ENCODE results near the gene TBX6.
"Not testable (repeated sequence)": the region's sequence is repeated elsewhere in the genome, so short reads cannot be mapped to it uniquely, and the experiment has no call there.

The TBX6 gene, protein sequence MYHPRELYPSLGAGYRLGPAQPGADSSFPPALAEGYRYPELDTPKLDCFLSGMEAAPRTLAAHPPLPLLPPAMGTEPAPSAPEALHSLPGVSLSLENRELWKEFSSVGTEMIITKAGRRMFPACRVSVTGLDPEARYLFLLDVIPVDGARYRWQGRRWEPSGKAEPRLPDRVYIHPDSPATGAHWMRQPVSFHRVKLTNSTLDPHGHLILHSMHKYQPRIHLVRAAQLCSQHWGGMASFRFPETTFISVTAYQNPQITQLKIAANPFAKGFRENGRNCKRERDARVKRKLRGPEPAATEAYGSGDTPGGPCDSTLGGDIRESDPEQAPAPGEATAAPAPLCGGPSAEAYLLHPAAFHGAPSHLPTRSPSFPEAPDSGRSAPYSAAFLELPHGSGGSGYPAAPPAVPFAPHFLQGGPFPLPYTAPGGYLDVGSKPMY

GRCh38 chr16:30091474-30092372, at the start of gene TBX6:
TSS of gene TBX6 (minus strand) at chr16:30091924. CDS start at chr16:30091193, 731 bp downstream.
- peak in 1 of 2 experiments; percentile 51 for DNase-seq

DNA sequence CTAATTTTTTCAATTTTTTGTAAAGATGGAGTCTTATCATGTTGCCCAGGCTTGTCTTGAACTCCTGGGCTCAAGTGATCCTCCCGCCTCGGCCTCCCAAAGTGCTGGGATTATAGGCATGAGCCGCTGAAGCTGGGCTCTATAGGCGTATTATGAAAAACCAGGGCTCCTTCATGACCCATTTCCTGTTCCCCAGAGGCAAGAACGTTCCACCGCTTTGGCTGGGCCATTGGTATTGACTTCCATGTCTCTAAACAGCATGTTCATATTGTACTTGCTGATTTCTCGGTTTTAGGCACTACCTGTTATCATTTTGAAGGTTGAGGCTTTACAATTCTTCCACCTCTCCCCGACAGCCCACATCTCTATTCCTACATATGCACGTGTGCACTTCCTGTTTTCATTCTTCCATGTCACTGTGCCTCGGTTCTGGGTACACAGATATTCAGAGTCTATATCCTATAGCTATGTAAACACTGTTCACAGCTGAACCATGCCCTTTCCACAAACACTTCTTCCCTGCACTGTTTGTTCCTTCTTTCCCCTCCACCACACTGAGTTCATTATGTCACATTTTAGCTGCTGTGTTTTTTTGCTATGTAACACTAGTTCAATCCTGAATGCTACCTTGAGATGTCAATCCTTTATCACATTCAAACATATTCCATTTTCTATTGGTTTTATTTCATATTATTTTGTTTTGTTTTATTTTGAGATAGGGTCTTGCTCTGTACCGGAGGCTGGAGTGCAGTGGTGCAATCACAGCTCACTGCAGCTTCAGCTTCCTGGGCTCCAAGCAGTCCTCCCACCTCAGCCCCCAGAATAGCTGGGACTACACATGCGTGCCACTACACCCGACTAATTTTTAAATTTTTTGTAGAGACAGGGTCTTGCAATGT, 48.1 kb upstream of the TBX6 start:
- no peak for DNase-seq

- no peak for DNase-seq
These were observed 46.2 kb upstream of the TBX6 start for GRCh38 chr16:30137897-30138296.

DNA sequence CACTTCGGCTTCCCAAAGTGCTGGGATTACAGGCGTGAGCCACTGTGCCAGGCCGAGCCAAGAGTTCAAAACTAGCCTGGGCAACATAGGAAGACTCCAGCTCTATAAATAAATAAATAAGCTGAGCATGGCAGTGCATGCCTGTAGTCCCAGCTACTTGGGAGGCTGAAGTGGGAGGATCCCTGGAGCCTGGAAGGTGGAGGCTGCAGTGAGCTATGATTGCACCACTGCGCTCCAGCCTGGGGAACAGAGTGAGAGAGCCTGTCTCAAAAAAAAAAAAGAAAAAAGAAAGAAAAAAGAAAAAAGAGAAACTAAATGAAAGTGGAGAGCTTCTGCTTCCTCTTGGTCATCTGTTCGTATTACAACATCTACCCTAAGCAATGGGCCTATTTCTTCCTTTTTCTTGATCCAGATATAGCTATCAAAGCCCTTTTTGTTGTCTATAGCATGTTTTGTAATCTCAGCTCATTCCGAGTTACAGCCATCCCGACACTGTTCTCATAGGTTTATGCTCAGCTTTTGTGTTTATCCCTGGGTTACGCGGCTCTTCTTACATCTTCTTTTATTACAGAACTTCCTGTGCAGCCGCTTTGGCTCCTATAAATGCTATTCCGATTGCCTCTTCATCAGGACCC, 45.4 kb upstream of the TBX6 start:
- no peak for DNase-seq

DNA sequence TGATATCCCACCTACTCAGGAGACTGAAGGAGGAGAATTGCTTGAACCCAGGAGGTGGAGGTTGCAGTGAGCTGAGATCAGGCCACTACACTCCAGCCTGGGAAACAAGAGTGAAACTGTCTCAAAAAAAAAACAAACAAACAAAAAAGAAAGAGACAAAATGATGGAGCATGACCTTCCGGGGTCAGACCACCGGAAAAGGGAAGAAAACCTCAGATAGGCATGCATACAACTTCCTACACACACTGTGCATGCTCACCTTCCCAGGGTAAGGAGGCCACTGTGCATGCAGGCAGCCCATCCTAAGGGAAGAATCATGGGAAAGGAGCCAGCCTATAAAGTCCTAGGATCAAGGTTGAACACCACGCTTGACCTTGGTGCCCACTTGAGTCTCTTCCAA, 40.9 kb upstream of the TBX6 start:
- no peak for DNase-seq

- no peak for DNase-seq
These were observed 40.2 kb upstream of the TBX6 start for GRCh38 chr16:30131869-30132475.

DNA sequence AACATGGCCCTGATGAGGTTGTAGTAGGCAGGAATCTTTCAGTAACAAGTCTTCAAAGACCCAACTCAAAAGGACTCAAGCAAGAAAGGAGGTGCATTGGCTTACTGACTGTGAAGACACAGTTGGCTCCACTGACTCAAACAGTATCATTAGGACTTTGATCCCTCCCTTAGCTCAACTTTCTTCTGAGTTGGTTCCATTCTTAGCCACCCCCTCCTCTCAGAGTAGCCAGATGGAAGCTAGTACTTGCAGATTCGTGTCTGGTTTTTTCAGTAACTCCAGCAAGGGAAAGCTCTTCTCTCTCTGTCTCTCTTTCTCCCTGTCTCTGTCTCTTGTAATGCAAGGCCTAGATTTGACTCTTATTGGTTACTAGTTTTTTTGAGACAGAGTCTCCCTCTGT, 36.3 kb upstream of the TBX6 start:
- DNase-seq, result no peak

- DNase-seq, result not testable (repeated sequence)
These were observed 34.0 kb upstream of the TBX6 start for GRCh38 chr16:30125690-30126089.

- no peak for DNase-seq
These were observed 33.3 kb upstream of the TBX6 start for GRCh38 chr16:30124985-30125379.

DNA sequence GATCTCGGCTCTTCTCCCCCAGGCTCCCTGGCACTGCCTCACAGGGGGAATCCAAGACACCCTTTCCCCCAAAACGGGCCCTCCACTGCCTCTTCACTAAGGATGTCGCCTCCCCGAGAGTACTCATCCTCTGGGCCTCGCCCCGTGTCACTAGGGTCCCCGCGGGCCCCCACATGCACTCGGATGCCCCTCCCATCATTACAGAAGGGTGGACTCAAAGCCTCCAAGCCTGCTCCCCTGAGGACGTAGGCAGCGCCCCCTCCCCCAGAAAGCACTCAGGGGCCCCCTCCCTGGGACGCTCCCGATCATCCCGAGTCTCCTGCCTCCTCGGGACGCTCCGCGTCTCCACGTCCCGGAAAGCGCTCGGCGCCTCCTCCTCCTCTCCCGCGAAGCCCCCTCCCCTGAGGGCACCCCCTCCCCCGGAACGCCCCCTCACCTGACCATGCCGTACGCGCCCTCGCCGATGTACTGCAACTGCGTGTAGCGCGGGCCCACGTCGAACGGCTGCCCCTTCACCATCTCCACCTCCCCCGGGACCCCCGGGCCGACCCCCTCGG, 31.0 kb upstream of the TBX6 start:
- no peak for DNase-seq

DNA sequence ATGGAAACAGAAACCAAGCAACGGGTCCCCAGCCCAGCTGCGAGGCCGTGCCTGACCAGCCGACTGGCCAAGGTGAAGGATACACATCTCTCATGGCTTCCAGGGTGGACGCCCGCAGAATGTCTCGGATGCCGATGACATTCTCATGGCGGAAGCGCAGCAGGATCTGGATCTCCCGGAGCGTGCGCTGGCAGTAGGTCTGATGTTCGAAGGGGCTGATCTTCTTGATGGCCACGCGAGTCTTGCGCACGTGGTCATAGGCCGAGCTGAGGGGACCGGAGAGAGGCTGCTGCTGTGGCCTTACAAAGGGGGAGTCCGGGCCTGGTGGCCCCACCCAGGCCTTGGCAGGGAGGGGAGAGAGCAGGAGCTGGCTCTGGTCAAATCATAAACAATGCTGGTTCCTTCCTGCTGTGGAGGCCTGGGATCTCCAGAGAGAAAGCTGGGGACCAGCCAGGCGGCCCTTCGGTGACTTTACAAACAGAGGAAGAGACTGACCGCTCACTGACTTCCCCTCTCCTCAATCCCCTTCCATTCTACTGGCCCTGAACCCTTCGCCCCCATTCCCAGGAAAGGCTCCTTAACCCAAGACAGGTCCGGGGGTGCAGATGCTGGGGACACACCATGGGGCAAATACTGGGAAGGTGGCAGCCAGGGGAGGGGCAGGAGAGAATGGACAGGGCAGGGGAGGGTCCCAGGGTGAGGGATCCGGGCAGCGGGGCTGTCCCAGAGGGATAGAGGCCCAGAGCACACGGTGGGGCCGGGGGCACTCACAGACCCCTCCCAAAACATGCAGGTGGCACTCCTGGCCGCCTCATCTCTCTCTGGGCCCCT, 30.2 kb upstream of the TBX6 start:
- no peak for DNase-seq

GRCh38 chr16:30120340-30121105, 28.8 kb upstream of the TBX6 start:
- no peak for DNase-seq

DNA sequence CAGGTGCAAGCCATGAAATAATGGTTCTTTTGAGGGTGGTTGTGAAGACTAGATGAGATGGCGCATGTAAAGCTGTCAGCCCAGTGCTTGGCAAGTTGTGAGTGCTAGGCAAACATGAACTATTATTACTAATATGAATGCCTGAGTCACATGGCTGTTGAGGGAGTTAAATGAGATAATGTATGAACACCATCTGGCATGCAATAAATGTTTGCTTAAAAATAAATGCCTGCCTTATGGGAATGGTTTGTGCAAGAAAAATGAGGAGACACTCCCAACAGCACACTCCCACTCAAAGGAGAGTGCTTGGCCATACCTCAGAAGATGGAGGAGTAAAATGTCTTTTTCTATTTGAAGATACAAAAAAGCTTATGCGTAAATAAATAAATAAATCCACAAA, 27.7 kb upstream of the TBX6 start:
- DNase-seq, result no peak

DNA sequence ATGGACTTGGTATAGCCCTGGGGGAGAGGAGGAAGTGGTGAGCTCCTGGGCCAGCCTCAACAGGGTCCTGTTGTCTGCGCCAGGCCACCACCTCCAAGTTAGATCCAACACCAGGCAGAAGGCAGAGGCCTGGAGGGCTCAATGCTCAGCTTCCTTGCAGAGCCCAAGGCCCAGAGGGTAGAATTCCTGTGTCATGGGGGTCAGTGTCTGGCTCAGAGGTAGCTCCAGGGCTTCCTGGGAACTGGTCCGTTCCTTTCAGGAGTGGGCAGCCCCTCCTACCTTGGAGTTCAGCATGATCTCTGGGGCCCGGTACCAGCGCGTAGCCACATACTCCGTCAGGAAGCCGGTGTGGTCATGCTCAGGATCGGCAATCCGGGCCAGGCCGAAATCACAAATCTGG, 26.0 kb upstream of the TBX6 start:
- no peak for DNase-seq

DNA sequence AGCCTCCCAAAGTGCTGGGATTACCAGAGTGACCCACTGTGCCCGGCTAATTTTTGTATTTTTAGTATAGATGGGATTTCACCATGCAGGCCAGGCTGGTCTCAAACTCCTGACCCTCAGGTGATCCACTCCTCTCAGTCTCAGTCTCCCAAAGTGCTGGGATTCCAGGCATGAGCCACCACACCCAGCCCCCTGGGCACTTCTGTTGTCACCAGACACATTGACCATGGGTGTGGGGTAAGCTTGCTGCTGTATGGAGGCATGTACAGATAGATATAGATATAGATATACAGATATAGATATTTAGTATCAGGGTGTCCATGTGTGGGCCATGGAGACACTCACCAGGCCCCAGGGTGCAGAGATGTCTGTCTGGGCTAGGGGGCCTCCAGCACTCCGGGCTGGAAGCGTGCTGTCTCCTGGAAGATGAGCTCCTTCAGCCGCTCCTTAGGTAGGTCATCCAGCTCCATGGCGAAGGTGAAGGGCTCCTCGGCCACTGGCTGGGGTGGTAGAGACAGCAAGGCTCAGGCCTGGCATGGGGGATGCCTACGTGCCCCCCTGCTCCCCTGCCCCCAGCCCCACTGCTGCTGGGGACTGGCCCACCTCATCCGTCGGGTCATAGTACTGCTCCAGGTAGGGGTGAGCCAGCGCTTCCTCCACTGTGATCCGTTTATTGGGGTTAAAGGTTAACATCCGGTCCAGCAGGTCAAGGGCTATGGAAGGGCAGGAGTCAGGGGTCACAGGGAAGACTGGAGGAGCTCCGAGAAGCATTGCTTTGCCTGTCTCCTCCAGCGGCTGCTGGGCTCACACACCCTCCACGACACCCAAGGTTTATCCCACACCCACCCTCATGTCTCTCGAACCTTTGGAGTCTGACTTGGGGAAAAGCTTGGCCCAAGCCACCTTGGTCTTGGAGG, 24.8 kb upstream of the TBX6 start:
- no peak for DNase-seq

DNA sequence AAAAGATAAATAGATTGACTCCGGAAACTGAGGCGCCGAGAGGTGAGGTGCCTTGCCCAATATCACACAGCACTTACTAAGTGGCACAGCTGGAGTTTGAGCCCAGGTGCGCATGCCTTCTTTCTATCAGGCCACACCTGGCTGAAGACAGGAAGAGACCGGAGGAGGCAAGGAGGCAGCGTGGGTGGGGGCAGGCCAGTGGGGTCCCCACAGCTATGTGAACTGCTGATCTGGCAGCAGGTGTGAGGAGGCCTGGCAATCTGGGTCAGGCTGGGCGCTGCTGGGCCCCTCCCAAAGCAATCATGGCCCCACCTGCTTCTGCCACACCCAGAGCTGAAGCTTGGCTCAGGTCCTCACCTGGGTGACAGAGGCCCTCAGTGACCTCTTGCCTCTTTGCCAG, 23.5 kb upstream of the TBX6 start:
- DNase-seq, result no peak

GRCh38 chr16:30114833-30115232, 23.1 kb upstream of the TBX6 start:
- DNase-seq, result not testable (repeated sequence)

DNA sequence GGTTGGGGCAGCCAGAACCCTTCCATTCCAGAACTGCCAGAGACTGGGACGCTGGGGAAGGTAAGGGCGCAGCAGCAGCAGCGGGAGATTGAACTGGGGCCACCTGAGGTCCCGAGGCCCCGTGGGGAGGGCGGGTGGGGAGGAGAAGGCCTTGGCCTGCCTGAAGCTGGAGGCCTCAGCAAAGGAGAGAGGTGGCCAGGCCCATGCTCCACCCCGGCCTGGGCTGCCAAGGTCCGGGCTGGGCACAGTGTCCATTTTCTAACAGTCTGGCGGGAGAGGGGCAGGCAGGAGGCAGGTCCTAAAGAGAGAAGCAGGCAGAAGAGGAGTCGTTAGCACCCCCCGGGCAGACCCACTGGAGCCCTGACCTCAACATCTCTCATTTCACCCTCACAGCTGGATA, 22.7 kb upstream of the TBX6 start:
- DNase-seq, result no peak

Data from cerebellar nuclear complex (tissue), 1 donor.